ENCODE measurements around the gene FAM89A. TPM values are rescaled to one million over a fixed set of nuclear protein-coding genes. Genes with fewer than 3 reads are reported as not detected.

The FAM89A gene
- total RNA-seq, 1 experiment from 2014 or later: 1.5 TPM

DNA sequence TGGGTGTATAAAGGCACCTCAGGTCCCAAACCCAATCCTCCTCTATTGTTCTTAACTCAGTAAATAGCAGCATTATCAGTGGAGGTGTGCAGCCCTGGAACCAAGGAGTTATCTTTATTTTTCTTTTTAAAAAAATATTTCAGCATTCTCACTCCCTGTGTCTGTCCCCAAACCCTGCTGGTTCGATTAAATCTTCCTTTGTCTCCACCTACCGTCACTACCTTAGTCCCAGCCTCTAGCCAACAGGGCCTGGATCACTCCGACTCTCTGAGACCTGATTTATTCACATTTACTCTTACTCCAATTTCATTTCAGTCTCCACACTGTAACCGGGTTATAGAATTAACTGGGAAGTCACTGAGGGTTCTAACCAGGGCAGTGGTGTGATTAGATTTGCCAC, 39.1 kb upstream of the FAM89A start:
- no peak overlapping the region for H4K5ac ChIP-seq (ENCODE audit: insufficient read length, low read depth, low read length)
- Mint-ChIP-seq H3K27me3 (ENCODE audit: low read depth) (peaks cover 89% of the 10 kb centered on the region), H3K36me3 (ENCODE audit: insufficient read depth in 1 of 3, low read depth in 3 of 3) (no peaks in the 10 kb centered on the region), H3K4me3 (no peak overlapping the region), H3K4me1 (no peaks in the 10 kb centered on the region), H3K27ac (no peak overlapping the region), H3K9me3 (no peaks in the 10 kb centered on the region; a peak in 1 of 5 replicates)
- H3K23me2 ChIP-seq (ENCODE audit: insufficient read length, low read depth, low read length, poor library complexity, severe bottlenecking): no peaks in the 10 kb centered on the region
- H3K23ac ChIP-seq (ENCODE audit: insufficient read length, low read depth, low read length): no peak overlapping the region
- no peak overlapping the region for H2BK20ac ChIP-seq (ENCODE audit: low read depth, low read length, poor library complexity, severe bottlenecking)
- no peak overlapping the region for H2BK120ac ChIP-seq (ENCODE audit: low read depth, low read length, poor library complexity, severe bottlenecking)
- H4K8ac ChIP-seq (replicated peaks; ENCODE audit: insufficient read length, low read depth, low read length): no peak overlapping the region
- WGBS (ENCODE audit: extremely low coverage, insufficient read length, low lambda C conversion rate): no CpG with 5 or more reads among the region's 4 CpGs
- no peak overlapping the region for H2AK5ac ChIP-seq (ENCODE audit: insufficient read length, low read length)
- no peak overlapping the region for H3K14ac ChIP-seq (ENCODE audit: insufficient read depth, low read length)
- no peak overlapping the region for H3K56ac ChIP-seq (ENCODE audit: insufficient read length, low read depth, low read length)
- H3K79me2 ChIP-seq (ENCODE audit: insufficient read depth, low read length): no peaks in the 10 kb centered on the region
- no peak overlapping the region for H3K18ac ChIP-seq (ENCODE audit: insufficient read length, low read depth, low read length)
- no peak overlapping the region for H3K9ac ChIP-seq (ENCODE audit: extremely low read depth, insufficient read length, low read length)
- no peak overlapping the region for H2BK15ac ChIP-seq (ENCODE audit: low read depth, low read length)
- no peaks in the 10 kb centered on the region for H3K79me1 ChIP-seq (ENCODE audit: insufficient read depth, low read depth, low read length, poor library complexity, severe bottlenecking)
- H3K27ac ChIP-seq (ENCODE audit: insufficient read length, low read depth, low read length): no peak overlapping the region
- H3T11ph ChIP-seq (ENCODE audit: low read length): no peak overlapping the region
- H3K27me3 ChIP-seq (ENCODE audit: insufficient read depth, low read length): no peaks in the 10 kb centered on the region; the same call in 1 of the 2 replicates
- TF ChIP-seq CTCF (conservative IDR thresholded peaks at IDR 0.05): no peak
- no peak overlapping the region for H2BK12ac ChIP-seq (ENCODE audit: insufficient read length, low read depth, low read length)
- H3K4me2 ChIP-seq (ENCODE audit: insufficient read depth, insufficient read length, low read length): no peak overlapping the region
- H3K4ac ChIP-seq (ENCODE audit: low read depth, low read length): no peak overlapping the region
- H3K9me3 ChIP-seq (ENCODE audit: control insufficient read depth, low read depth, low read length): no peaks in the 10 kb centered on the region
- no peak overlapping the region for H2AFZ ChIP-seq (ENCODE audit: low read length)
- H4K91ac ChIP-seq (ENCODE audit: insufficient read length, low read depth, low read length): no peak overlapping the region
- H3K4me1 ChIP-seq (ENCODE audit: insufficient read depth, low read length): no peaks in the 10 kb centered on the region
- no peaks in the 10 kb centered on the region for H4K20me1 ChIP-seq (ENCODE audit: control insufficient read depth, insufficient read depth, insufficient read length)
- no peak overlapping the region for H2BK5ac ChIP-seq (ENCODE audit: insufficient read length, low read length)
- DNase-seq: no peak
